Stimulated activated CD8-positive, alpha-beta memory T cell treated with anti-CD3 and anti-CD28 coated beads, Interleukin-2, amount 100 ng/mL, for 48 hours (primary cell): ENCODE results near the gene AREG.

Experiments
- DNase-seq, 2 donors: peaks; one replicate each; pipeline ENCODE4 v3.0.0-alpha.2; 2020; ENCODE audit warnings: low read depth in 2 of 2

AREG gene

DNA sequence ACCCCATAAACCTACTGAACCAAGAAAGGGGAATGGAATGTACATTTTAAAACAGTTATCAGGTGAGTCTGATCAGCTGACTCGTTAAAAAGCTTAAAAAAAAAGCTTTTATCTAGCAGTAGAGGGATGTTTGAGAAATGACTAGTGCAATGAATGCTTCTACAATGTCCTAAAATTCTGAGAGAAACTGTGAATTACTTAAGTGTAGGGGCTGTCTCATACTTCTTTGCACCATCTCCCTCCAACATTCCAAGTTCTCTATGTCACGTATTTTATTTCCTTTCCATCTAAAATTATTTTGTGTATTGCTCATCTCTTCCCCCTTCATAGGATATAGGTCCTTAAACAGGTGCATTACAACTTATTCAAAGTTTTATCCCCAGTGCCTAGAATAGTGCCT lies 11.9 kb upstream of the AREG start:
- DNase-seq = no peak

DNA sequence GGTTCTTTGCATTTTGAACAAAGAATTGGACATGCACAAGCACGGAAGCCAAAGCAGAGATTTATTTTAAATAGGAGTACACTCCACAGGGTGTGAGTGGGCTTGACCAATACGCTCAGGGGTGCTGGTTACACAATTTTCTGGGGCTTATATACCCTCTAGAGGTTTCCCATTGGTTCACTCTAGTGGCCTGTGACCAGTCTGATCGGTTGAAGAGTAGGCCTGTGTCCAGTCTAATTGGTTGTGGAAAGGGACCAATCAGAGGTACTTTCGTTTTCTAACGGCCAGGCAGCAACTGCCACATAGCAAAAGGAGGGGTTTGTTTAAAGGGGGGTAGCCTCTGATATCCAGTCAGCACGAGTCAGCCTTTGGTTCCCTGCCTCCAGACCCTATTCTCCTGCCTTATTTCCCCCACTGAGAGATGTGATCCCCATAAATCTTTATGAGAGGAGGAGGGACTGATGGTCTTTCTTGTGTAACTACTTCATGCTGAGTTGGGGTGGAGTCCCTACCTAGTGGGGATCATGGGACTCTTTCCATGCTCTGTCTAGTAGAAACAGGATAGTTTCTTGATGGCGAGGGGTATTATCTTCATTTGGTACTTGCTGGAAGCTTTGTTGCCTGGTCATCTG lies 11.3 kb upstream of the AREG start:
- no peak for DNase-seq

DNA sequence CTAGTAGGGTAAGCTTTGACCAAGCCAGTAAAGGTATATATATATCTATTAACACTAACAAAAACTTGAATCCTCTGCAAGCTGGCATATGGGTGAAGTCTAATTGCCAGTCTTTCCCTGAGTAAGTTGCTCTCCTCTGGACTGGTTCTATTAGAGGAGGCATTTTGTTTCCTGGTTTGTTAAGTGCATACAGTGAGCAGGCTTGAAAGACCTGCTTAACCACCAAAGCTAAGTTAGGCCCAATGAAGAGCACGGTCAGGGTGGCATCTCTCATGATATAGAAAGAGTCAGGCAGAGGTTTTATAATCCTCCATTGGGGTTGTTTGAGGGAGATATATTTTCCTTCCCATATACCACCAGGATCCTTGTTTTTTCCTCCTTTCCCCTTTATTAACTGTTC lies 9.6 kb upstream of the AREG start:
- no peak for DNase-seq

DNA sequence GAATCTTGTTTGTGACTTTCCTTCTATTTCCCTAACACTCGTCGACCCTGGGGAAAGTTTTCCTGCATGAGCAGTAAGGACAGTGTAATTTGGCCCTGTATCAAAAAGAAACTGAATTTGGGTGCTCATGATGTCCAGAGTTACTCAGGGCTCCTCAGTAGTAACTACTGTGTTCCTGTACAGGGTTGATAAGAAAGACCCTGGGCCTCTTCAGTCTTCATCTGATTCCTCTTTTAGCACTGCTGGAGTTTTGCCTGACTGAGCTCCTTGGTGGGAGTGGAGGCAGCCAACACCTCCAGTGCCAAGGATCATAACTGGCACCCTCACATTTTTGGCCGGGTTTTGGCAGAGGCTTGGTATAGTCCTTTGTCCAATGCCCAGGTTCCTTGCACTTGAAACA lies 7.1 kb upstream of the AREG start:
- DNase-seq = no peak

DNA sequence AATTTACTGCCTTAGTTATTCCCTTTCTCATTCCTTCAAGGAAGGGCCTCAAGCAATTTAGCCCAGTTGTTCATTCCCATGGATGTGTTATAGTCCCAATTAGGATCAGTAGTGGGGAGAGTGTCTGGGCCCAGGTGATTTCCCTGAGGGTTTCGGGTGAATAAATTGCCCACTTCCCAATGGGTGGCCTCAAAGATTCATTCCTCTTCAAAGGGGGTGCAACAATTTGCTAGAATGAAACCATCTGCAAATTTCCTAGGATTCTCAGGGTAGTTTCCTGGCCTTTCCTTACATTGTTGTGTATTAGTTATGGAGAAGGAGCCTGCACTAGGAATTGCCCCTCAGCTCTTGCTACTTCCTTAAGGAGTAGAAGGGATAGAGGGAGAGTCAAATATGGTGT lies 6.3 kb upstream of the AREG start:
- DNase-seq = no peak

DNA sequence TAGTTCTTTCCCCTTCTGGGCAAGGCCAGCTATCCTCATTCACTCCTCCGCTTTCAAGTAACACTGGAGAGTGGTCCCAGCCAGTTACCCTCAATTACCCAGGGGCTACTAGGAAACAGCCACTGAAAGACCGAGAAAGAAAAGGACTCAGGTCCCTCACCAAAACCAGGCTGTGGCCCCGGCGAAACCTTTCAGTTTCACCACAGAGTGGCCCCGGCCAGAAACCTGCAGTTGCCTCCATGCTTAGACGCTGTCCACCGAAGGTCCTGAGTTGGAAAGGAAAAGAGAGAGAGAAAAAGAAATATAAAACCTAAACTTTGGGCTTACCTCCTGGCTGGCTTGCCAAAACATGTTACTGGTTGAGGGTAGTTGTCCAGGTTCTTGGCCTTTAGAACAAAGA lies 5.0 kb upstream of the AREG start:
- DNase-seq = no peak

DNA sequence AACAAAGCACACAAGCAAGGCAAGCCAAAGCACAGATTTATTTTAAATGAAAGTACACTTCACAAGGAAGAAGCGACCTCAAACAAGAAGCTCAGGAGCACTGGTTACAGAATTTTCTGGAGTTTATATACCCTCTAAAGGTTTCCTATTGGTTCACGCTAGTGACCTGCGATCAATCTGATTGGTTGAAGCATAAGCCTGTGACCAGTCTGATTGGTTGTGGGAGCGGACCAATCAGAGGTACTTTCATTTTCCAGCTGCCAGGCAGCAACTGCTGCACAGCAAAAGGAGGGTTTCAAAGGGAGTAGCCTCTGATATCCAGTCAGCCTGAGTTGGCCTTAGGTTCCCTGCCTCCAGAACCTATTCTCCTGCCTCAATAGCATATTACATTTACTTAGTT lies 4.6 kb upstream of the AREG start:
- no peak for DNase-seq

DNA sequence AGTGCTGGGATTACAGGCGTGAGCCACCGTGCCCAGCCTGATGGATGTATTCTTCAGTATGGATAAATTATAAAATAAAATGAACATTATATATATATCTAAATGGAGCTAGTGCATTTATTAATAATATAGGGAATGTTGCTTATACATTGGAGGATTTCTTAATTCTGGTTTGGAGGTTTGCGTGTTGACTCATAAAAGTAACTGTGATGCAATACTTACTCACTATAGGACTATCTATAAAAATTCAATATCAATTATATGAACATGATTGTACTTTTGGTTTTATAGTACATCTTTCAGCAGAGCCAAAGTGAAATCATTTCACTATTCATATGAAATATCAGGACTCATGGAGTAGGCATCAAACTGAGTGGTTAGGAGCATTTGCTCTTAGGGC lies 3.2 kb upstream of the AREG start:
- no peak for DNase-seq

DNA sequence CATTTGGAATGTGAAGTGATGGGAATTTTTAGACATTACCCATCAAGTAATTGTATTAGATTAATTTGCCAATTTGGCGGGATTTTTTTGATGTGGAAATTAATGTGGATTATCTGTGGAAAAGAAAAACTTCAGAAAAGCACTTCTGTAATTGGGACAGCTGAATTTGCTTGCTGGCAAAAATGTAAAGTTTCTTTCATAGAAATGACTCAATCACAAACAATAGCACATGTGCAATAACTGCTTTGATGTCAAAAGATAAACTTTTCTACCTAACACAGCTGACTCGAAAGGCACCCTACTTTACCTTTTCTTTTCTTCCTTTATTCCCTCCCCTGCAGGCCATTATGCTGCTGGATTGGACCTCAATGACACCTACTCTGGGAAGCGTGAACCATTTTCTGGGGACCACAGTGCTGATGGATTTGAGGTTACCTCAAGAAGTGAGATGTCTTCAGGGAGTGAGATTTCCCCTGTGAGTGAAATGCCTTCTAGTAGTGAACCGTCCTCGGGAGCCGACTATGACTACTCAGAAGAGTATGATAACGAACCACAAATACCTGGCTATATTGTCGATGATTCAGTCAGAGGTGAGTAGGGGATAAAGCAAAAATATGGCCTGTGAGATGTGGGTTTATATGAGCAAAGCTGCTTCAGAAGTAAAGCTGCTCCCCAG lies 1.4 kb downstream of the AREG start:
- DNase-seq = no peak

DNA sequence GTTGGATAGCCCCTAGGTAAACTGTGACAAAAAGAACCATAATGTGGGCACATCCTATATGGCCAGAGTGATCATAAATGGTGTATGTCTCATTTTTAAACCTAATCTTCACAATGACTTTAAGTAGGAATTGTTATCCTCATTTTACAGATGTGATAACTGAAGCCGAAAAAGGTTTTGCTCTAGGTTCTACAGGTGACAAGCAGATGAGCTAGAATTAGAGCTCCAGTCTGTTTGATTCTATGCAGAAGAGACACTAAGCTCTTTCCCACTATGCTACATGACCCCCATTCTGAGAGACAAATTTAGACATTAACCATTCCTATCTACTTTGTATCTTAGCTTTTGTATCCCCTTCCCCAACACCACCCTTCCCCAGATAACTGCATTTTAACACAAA lies 2.0 kb downstream of the AREG start:
- DNase-seq = no peak

DNA sequence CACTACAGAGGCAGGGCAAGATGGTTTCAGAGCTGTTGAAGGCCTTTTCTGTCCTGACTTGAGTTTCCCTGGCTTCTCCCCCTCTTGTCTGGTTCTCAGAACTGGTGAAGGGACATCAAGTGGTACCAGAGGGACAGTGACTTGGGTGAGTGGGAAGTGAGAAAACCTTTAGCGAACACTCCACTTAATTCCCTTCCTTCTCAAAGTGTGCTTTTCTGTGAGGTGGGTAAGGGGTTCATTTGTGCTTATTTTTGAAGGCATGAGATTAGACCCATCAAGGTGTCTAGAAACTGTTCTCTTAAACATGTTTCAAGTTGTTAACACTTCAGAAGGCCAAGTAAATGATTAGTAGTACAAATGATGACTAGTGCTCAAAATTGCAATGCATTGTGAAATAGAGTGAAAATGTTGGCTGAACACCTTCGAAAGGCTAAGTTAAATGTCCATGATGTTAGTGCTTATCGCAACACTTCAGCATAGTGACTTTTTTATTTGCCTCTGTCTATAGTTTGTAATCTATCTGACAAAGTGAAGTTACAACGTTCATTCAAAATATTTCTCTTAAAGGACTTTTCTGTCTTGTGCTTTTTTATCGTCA lies 2.8 kb downstream of the AREG start:
- no peak for DNase-seq

DNA sequence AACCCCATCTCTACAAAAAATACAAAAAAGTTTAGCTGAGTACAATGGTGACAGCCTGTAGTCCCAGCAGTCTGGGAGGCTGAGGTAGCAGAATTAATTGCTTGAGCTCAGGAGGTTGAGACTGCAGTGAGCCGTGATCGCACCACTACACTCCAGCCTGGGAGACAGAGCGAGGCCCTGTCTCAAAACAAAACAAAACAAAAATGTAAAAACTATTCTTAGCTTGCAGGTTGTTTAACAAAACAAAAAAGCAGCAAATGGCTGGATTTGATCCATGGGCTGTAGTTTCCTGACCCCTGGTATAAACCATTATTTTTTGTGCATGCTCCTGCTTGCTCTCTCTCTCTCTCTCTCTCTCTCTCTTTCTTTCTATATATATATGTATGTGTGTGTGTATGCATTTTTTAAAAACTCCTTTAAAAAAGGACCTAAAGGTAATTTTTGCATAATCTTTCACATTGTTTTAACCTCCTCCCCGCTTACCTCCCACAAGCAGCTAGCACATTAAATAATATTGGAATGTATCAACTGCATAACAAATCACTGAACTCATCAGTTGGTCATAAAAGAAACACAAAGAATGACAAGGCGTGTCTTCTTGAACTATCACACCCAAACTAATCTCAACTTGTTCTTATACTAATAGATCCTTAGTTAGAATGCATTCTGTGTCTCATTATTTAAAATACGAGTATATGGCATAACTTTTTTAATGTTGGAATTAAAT lies 4.8 kb downstream of the AREG start:
- DNase-seq = no peak

DNA sequence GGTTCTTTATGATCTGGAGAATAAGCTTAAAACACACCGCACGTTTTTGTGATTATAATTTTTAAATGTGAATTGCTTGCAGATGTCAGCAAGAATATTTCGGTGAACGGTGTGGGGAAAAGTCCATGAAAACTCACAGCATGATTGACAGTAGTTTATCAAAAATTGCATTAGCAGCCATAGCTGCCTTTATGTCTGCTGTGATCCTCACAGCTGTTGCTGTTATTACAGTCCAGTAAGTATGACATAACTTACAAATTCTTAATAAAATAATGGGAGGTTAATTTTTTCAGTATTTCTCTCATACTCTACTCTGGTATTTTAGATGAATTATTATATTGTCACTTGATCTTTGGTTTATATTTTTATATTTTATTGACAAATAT lies 5.4 kb downstream of the AREG start:
- DNase-seq = no peak

DNA sequence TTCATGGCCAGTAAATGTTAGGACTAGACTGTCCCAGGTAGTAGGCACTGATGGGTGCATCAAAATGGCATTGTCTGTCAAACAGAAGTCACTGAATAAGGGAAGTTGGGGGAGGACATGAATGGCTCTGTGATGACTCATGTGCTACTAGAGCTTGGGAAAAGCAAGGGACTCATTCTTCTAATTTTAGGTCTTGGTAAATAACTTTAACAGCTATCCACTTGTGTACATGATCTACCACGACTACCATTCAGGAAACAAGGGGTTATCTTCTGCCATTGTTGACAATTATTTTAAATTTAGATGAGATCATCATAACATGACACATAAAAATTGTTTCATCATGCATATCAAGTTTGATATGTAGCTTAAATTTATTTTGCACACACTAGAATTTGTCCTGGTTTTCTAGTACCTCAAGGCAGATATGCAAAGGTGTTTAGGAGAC lies 6.3 kb downstream of the AREG start:
- no peak for DNase-seq

DNA sequence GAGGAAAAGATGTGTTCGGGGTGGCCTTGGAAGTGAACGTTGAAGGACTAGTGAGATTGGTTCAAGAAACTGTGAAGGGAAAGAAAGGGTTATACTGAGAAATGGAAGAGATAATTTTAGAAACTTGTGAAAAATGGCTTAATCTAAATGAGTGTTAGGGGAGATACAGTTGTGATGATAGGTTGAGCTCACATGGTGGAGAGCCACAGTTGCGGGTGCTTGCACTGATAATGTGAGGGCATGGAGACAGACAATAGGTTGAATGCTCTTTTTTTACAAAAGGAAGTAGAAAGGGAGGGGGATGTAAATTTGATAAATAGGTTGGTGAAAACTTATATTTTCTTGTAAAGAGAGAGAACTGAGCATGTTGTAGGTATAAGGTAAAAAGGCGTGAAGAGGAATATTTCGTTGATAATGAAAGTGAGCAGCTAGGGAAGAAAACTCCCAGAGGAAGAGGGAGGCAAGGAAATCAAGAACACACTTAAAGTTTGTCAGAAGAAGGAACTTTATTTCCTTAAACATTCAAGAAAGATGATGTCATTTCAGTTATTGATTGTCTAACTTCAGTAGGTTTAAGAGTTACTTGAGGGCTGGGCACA lies 8.2 kb downstream of the AREG start:
- no peak for DNase-seq

DNA sequence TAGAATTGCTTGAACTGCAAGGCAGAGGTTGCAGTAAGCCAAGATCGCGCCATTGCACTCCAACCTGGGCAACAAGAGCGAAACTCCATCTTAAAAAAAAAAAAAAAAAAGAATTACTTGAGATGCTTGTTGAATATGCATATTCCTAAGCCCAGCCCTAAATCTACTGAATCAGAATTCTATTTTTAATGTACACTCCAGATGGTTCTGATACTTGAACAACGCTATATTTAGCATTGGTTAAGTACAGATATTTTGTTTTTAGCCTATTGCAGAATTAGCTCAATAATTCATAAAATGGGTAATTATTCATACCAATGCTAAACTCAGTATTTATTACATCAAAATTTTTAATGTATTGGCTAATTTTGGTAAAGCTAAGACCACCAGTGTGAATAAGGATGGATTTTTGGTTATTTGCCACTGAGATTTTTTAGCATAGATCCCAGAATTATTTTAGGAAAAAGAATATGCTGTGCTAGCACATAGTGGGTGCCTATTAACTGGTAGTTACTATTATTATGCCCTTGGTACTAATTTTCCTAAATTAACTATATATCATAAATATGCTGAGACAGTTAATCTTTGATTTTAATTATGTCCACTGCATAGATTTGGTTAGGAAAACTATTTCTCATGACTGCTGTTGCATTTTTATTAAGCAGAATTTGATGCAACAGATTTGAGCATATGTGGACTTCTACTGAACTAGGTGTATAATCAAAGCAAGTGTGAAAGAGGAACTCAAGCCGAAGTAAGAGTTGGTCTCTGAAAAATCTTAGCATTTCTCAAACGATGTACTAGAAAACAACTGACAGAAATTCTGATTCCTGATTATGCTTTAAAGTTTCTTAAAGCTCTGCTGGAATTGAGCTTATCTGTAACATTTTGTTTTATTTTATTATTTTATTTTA lies 9.2 kb downstream of the AREG start:
- no peak for DNase-seq

DNA sequence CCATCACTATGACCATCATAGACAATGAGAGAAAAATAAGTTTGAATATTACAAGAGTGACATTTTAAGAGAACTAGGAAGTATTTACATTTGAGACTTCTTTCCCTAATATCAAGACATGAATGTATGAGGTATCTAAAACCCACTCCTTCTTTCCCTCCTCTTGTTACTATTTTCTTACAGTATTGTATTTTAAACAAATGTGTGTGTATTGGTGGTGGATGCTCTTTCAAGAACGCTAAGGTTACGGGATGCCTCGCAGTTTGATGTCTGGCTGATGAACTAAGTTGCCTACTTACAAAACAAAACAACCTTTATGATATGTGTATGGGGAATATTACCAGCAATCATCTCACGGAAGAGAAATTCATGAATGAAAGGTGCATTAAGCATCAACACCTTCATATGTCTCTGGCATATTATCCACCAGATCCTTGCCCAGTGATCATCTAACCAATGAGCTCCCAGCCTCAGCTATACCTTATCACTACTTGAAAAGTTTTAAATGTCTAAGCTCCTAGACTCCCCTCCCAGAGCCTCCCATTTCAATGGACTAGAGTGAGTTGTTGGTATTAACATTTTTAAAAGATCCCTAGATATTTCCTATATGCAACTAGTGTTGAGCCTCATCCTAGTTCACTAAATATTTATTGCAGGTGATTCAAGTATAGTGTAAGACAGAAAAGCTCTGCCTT lies 10.6 kb downstream of the AREG start:
- DNase-seq = no peak

DNA sequence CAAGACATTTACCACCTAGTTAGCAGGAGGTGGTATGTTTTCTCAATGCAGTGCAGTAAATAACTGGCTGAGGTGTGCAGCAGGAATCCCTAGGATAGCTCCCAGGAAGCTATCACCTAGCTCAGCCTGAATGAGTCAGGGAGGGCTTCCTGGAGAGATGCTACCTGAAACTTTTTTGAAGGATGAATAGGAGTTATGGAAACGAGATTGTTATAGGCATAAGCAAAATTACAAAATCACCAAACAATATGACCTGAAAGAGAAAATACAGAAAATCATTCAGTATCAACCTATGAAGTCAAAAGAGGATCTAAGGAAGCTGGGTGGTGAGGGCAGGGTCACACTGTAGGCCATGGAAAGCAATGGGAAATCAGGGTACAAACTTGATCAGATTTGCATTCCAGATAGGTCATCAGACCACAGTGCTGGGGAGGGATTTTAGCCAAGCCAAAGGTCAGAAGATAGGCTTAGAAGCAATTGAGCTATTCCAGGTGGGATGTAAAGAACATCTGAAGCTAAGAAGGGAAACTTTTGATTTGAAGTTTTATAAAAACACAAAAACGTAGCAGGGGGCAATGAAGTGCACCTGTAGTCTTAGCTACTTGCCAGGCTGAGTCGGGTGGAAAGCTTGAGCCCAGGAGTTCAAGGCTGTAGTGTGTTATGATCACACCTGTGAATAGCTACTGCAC lies 11.3 kb downstream of the AREG start:
- DNase-seq = no peak

DNA sequence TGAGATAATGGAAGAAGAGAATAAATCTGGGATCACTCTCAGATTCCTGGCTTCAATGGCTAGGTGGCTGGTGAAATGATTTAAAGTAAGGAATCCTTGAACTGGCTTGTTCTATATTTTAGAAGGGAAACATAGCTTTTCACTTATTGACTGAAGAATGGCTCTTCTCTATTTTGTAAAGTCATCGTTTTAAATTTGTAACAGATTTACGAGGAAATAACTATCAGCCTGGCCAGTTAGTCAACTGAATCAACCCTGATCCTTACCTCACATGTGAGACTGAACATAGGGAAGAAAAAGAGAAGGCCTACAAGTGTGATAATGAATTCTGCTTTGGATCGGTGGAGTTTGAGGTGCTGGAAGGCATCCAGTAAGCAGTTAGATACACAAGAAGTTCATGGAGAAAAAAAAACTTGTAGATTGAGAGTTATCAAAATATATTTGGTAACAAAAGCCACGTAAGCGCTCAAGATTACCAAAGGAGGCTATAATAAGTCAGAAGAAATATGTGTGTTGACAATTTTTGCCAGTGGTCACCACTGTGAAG lies 12.0 kb downstream of the AREG start:
- DNase-seq = no peak

DNA sequence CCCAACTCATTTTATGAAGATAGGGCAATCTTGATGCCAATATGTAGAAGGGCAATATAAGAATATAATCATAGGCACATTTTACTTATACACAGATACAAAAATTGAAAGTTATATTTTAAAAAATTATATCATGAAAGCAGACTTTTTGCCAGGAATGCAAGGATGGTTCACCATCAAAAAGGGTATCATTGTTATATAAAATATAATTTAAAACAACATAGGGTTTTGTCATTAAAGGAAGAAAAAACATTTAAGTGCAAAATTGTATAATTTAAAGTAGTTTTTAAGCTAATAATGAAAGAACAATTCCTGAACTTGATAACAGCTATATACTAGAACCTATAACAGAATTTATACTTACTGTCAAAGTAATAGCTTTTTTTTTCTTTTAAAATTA lies 15.9 kb downstream of the AREG start:
- DNase-seq = no peak
